Measurements from ENCODE around the gene PHF19.

The PHF19 gene

DNA sequence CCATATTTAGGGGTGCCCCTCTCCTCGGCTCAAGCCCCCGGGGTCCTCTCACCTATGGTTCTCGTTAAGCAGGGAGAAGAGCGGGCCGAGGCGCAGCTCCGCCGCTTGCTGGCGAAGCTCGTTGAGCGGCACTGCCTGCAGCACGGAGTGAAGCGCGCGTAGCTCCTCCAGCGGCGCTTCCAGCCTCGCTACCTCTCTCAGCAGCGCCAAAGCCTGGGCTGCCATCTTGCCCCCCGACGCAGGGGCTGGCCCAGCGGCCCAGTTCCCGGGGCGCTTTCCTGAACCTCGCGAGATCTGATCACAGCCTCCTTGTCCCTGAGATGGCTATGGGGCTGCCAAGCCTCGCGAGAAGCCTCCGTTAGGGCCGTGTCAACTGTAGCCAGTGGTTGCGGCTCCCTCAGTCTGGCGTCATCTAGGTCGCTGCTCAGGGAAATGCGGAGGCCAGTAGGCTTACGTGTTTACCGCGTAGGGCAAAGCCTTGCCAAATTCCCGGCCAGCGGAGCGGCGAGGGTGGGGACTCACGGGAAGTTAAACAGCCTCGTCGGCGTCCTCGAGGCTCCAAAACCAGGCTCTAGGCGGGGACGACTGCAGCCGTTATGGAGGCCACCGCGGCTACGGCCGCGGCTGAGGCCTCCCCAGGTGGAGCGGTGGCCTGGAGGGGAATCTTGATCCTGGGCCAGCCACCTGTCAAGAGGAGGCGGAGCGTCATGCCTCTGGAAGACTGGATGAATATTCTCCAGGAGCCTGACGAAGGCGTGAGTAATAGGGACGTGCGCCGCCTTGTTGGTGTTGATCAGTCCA lies 34.1 kb downstream of the PHF19 start, which contains the start of gene PSMD5:
TSS of gene PSMD5 (minus strand) at position 238 of the 801 bp plus-strand sequence. CDS start at position 225, 13 bp downstream.
- Histone ChIP-seq H3F3A (ENCODE audit: insufficient read depth) (peaks cover 4% of the 10 kb centered on the region; the same call in 1 of the 2 replicates), H4K20me1 (ENCODE audit: low read depth, low read length) (no peaks in the 10 kb centered on the region), H3K4me2 (ENCODE audit: low read depth, low read length, poor library complexity, severe bottlenecking) (peak within 1 kb of the TSS; percentile 80), H2AFZ (ENCODE audit: low read depth, low read length, severe bottlenecking) (peak within 1 kb of the TSS; percentile 90), H3K36me3 (ENCODE audit: low read length) (no peaks in the 10 kb centered on the region), H3K9me2 (replicated peaks; ENCODE audit: insufficient read depth, low read length) (no peaks in the 10 kb centered on the region), H3K9me3 (ENCODE audit: insufficient read depth, low read length) (no peaks in the 10 kb centered on the region), H3K27me3 (ENCODE audit: low read length) (no peaks in the 10 kb centered on the region), H3K27ac (ENCODE audit: low read depth, low read length) (peak within 1 kb of the TSS; percentile 60), H3K4me3 (ENCODE audit: insufficient read depth, low read length, poor library complexity, severe bottlenecking) (peak within 1 kb of the TSS; percentile 69), H3K79me2 (ENCODE audit: insufficient read depth, low read length) (peaks cover 54% of the 10 kb centered on the region), H3K9ac (ENCODE audit: low read length) (peak within 1 kb of the TSS; percentile 93)
- TF ChIP-seq, protein P1, sequence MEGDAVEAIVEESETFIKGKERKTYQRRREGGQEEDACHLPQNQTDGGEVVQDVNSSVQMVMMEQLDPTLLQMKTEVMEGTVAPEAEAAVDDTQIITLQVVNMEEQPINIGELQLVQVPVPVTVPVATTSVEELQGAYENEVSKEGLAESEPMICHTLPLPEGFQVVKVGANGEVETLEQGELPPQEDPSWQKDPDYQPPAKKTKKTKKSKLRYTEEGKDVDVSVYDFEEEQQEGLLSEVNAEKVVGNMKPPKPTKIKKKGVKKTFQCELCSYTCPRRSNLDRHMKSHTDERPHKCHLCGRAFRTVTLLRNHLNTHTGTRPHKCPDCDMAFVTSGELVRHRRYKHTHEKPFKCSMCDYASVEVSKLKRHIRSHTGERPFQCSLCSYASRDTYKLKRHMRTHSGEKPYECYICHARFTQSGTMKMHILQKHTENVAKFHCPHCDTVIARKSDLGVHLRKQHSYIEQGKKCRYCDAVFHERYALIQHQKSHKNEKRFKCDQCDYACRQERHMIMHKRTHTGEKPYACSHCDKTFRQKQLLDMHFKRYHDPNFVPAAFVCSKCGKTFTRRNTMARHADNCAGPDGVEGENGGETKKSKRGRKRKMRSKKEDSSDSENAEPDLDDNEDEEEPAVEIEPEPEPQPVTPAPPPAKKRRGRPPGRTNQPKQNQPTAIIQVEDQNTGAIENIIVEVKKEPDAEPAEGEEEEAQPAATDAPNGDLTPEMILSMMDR (IDR thresholded peaks at IDR 0.05; ENCODE audit: insufficient read depth, low read length, poor library complexity, severe bottlenecking) = no peak
- no peak for TF ChIP-seq EZH2phosphoT487 (conservative IDR thresholded peaks at IDR 0.05; ENCODE audit: low read length)

DNA sequence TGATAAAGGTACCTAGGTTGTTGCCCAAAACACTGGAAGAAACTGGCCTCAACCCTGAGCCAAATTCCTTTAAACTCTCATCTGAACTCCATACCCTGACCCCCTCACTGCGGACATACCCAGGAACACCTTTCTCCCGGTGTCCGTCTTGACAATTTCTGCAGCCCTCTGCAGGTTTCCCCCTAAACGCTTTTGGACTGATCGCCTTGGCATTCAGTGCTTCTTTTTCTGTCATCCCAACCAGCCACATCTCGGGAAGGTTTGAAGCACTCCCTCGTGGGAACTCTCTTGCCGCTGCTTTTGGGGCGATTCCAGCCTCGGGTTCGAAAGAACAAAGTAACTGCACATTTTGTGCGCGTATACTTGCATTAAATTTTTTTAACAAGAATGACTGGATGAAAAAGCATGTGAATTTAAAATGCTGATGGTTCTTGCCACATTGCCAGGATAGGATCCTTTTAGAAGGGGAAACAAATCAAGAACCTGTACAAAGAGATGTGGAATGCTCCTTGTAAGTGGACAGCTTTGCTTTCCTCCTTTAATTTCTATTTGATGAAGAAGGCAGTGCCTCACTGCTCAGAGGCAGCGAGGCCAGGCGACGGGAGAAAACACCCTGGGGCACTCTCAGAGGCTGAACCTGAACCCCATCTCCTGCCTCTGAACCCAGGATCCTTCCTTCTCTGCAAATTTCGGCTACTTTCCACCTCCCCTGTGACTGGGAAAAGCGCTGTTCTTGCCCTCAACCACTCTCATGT lies 34.9 kb downstream of the PHF19 start:
- TF ChIP-seq, protein P1 (IDR thresholded peaks at IDR 0.05; ENCODE audit: insufficient read depth, low read length, poor library complexity, severe bottlenecking) = no peak
- no peak for TF ChIP-seq EZH2phosphoT487 (conservative IDR thresholded peaks at IDR 0.05; ENCODE audit: low read length)
- Histone ChIP-seq H3K27me3 (ENCODE audit: low read length) (no peaks in the 10 kb centered on the region), H3F3A (ENCODE audit: insufficient read depth) (peaks cover 4% of the 10 kb centered on the region; the same call in 1 of the 2 replicates), H3K27ac (ENCODE audit: low read depth, low read length) (peak overlapping the region; percentile 60), H2AFZ (ENCODE audit: low read depth, low read length, severe bottlenecking) (peak overlapping the region; percentile 90), H3K36me3 (ENCODE audit: low read length) (no peaks in the 10 kb centered on the region), H3K9ac (ENCODE audit: low read length) (peak overlapping the region; percentile 93), H3K79me2 (ENCODE audit: insufficient read depth, low read length) (peaks cover 58% of the 10 kb centered on the region), H3K9me3 (ENCODE audit: insufficient read depth, low read length) (no peaks in the 10 kb centered on the region), H3K4me2 (ENCODE audit: low read depth, low read length, poor library complexity, severe bottlenecking) (peak overlapping the region; percentile 80), H3K9me2 (replicated peaks; ENCODE audit: insufficient read depth, low read length) (no peaks in the 10 kb centered on the region), H4K20me1 (ENCODE audit: low read depth, low read length) (no peaks in the 10 kb centered on the region), H3K4me3 (ENCODE audit: insufficient read depth, low read length, poor library complexity, severe bottlenecking) (peak overlapping the region; percentile 69)

DNA sequence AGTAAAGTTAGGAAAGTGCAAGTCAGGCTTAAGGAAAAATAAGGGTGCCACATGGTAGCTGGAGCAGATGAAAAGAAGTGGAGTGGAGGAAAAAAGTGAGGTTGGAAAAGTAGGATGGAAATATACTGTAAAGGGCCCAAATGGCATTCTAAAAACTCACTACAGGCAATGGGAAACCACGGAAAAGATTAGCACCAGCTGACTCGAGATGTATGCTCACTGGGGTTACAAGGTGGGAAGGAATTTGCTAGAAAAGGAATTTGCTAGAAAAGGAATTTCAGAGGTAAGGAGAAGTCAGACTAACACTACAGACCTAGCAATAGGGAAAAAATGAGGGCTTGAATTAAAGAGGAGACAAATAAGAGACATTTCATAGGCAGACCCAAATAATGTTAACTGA lies 37.8 kb downstream of the PHF19 start:
- no peak overlapping the region for H3K9ac ChIP-seq (ENCODE audit: low read length)
- no peaks in the 10 kb centered on the region for H4K20me1 ChIP-seq (ENCODE audit: low read depth, low read length)
- no peak overlapping the region for H3K4me2 ChIP-seq (ENCODE audit: low read depth, low read length, poor library complexity, severe bottlenecking)
- no peaks in the 10 kb centered on the region for H3K9me3 ChIP-seq (ENCODE audit: insufficient read depth, low read length)
- H3K36me3 ChIP-seq (ENCODE audit: low read length) = peaks cover 4% of the 10 kb centered on the region; the same call in 1 of the 2 replicates
- H3K79me2 ChIP-seq (ENCODE audit: insufficient read depth, low read length) = peaks cover 60% of the 10 kb centered on the region
- H2AFZ ChIP-seq (ENCODE audit: low read depth, low read length, severe bottlenecking) = no peak overlapping the region
- no peaks in the 10 kb centered on the region for H3K27me3 ChIP-seq (ENCODE audit: low read length)
- no peaks in the 10 kb centered on the region for H3F3A ChIP-seq (ENCODE audit: insufficient read depth)
- TF ChIP-seq, protein P1 (IDR thresholded peaks at IDR 0.05; ENCODE audit: insufficient read depth, low read length, poor library complexity, severe bottlenecking) = no peak
- TF ChIP-seq EZH2phosphoT487 (conservative IDR thresholded peaks at IDR 0.05; ENCODE audit: low read length) = no peak
- no peaks in the 10 kb centered on the region for H3K9me2 ChIP-seq (replicated peaks; ENCODE audit: insufficient read depth, low read length)
- H3K27ac ChIP-seq (ENCODE audit: low read depth, low read length) = no peak overlapping the region
- no peak overlapping the region for H3K4me3 ChIP-seq (ENCODE audit: insufficient read depth, low read length, poor library complexity, severe bottlenecking)

Measured in SU-DHL-6 (cell line).